ENCODE data around the gene CREBZF.

DNA sequence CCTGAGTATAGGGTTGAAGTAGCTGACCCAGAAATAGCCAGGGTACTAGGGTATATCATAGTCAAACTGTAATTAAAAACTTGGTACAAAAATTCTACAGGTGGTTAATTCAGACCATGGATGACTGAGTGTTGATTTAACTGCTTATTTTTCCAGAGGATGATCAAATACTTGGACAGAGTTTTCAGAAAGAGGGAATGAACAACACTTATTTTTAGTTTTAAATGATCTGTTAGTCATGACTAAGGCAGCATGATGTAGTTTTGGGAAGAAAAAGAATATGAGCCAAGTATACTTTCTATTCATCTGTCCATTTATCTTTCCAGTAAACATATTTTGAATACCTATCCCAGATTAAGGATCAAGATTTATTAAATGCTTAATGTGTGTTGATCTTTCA, 40.9 kb upstream of the CREBZF start:
- TF ChIP-seq, protein P1, sequence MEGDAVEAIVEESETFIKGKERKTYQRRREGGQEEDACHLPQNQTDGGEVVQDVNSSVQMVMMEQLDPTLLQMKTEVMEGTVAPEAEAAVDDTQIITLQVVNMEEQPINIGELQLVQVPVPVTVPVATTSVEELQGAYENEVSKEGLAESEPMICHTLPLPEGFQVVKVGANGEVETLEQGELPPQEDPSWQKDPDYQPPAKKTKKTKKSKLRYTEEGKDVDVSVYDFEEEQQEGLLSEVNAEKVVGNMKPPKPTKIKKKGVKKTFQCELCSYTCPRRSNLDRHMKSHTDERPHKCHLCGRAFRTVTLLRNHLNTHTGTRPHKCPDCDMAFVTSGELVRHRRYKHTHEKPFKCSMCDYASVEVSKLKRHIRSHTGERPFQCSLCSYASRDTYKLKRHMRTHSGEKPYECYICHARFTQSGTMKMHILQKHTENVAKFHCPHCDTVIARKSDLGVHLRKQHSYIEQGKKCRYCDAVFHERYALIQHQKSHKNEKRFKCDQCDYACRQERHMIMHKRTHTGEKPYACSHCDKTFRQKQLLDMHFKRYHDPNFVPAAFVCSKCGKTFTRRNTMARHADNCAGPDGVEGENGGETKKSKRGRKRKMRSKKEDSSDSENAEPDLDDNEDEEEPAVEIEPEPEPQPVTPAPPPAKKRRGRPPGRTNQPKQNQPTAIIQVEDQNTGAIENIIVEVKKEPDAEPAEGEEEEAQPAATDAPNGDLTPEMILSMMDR (IDR thresholded peaks at IDR 0.05; ENCODE audit: poor library complexity, severe bottlenecking) = no peak
- no peak for TF ChIP-seq POLR2AphosphoS5 (IDR thresholded peaks at IDR 0.05)
- no peak for TF ChIP-seq EZH2 (IDR thresholded peaks at IDR 0.05; ENCODE audit: borderline replicate concordance, insufficient read depth, low read length, poor library complexity, severe bottlenecking)
- TF ChIP-seq EP300 (conservative IDR thresholded peaks at IDR 0.05; ENCODE audit: poor library complexity, severe bottlenecking) = no peak

Data from neural cell (in vitro differentiated cells).